NCI-H187 (cell line): ENCODE results near the gene AMZ1.
"Not testable (repeated sequence)": the region's sequence is repeated elsewhere in the genome, so short reads cannot be mapped to it uniquely, and the experiment has no call there.

Source experiments
- DNase-seq, 2 experiments: peaks; one replicate each; lab custom pipeline; 2025; lab: John Stamatoyannopoulos, UW

Gene AMZ1

GRCh38 chr7:2691011-2691707 is 3.2 kb downstream of the AMZ1 start:
- DNase-seq, result no peak

DNA sequence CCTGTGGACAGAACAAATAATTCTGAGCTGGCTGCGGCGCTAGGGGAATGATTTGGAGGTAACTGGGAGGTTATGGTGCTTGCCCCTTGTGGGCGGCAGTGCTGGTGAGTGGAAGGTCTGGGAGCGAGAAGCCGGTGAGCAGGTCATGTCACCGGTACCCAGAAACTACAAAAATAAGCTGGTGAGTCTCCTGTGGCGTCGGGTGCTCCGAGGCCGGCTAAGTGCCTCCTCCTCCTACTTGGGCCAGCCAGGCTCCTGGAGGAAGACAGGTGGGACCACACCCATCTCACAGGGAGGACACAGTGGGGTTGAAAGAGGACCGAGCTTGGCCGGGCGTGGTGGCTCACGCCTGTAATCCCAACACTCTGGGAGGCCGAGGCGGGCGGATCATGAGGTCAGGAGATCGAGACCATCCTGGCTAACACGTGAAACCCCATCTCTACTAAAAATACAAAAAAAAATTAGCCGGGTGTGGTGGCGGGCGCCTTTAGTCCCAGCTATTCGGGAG is 4.0 kb downstream of the AMZ1 start:
- DNase-seq, result not testable (repeated sequence)

DNA sequence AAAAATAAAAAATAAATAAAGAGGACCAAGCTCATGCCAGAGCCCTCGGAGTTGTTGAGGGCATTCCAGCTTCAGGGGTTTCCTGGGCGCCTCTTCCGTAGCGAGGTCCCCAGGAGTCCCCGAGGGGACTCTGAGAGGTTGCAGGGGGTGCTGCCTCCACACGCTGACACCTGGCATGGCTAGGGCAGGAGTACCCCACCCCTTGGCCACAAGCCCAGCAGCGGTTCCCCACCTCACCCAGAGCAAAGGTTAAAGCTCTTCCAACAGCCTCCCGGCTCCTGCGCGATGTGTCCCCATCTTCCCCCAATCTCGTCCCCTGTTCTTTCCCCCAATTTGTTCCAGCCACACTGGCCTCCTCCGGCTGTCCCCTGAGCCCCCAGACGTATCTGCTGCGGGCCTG is 4.5 kb downstream of the AMZ1 start:
- no peak for DNase-seq

- not testable (repeated sequence) for DNase-seq
Measured at GRCh38 chr7:2693420-2694121, 5.6 kb downstream of the AMZ1 start.

GRCh38 chr7:2694122-2694436 is 6.1 kb downstream of the AMZ1 start:
- not testable (repeated sequence) for DNase-seq

DNA sequence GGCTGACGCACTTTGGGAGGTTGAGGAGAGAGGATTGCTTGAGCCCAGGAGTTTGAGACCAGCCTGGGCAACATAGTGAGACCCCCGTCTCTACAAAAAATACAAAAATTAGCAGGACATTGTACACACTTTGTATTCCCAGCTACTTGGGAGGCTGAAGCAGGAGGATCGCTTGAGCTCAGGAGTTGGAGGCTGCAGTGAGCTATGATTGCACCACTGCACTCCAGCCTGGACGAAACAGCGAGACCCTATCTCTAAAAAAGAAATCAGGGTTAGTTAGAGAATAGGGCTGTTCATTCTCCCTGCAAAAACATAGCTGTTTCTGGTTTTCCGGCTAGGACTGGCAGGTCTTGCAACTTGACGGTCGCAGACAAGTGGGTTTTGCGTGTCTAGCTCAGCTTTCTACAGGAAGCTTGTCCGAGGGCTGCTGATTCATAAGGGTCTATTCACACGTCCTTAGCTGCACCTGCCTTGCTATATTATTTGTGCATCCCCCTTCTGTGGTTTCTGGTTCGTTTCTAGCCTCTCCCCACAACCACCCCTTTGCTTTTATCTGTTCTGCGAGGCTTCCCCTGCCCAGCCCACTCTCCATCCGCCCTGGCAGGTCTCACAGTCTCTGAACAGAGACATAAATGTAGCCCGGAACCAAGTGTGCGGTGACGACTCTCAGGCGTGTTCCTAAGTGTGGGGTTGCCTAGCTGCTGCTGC is 10.7 kb downstream of the AMZ1 start:
- DNase-seq, result peak; percentile 21 to 70

- DNase-seq, result no peak
Measured at GRCh38 chr7:2699289-2699620, 11.3 kb downstream of the AMZ1 start.

DNA sequence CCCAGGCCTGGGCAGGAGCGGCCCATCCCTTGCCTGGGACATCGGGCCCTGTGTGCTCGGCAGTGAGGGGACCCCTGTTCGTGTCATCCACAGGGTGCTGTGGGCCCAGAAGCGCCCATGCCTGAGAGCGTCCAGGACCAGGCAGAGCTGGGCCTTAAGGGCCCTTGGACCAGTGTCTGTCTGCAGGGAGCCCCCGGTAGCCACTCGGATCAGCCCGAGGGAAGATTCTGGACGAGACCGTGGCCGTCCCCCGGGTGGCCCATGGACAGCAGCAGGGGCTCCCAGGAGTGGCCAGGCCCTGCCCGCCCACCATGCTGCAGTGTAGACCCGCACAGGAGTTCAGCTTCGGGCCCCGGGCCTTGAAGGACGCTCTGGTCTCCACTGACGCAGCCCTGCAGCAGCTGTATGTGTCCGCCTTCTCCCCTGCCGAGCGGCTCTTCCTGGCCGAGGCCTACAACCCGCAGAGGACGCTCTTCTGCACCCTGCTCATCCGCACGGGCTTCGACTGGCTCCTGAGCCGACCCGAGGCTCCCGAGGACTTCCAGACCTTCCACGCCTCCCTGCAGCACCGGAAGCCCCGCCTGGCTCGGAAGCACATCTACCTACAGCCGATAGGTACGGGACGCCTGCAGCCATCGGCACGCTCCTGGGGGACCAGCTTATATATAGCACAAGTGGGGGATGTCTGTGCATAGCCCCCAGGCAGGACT is 12.3 kb downstream of the AMZ1 start:
- DNase-seq, result no peak

DNA sequence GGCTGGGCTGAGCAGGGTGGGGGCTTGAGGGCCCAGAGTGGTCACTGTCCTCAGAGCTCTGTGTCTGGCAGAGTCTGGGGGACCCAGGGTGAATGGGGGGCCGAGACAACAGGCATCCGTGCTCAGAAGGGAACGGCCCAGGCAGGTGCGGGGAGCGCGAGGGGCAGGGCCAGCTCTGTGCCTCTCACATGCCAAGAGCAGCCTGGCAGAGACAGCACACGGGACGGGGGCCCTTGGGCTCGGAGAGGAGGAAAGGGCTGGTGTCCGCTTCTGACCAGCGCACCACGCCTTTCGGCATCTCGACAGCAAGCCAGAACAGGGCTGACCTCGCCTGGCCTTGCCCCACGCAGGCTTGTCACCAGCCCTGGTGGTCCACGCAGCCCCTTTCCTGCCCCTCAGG is 13.4 kb downstream of the AMZ1 start:
- no peak for DNase-seq

DNA sequence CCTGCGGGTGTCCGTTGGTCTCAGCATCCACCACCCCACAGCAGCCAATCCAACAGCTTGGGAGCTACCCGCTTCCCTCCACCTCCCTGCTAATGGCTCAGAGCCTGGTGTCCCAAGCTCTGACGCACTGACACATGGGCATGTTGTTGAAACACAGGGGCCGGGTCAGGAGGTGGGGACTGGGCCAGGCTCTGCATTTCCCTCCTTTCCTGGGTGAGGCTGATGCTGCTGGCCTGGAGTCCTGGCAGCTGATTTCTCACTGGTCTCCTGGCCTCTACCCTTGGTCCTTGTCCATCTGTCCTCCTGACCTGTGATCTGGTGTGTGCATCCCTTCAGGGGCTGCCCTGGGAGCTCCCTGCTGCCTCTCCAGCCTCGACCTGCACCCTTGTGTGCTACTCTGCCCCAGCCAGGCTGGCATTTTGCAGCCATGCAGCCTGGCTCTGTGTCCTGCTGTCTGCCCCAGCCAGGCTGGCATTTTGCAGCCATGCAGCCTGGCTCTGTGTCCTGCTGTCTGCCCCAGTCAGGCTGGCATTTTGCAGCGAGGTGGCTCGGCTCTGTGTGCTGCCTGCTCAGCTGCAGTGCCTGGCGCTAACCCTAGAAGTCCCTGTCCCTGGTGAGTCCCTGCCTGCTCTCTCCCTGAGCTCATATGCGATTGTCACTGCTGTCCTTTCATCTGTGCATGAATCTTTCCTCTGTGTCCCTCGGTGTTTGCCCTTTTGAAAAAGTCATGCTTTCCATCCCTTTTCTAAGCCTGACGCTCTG is 14.0 kb downstream of the AMZ1 start:
- no peak for DNase-seq

GRCh38 chr7:2702594-2702957 is 14.6 kb downstream of the AMZ1 start:
- DNase-seq, result no peak

DNA sequence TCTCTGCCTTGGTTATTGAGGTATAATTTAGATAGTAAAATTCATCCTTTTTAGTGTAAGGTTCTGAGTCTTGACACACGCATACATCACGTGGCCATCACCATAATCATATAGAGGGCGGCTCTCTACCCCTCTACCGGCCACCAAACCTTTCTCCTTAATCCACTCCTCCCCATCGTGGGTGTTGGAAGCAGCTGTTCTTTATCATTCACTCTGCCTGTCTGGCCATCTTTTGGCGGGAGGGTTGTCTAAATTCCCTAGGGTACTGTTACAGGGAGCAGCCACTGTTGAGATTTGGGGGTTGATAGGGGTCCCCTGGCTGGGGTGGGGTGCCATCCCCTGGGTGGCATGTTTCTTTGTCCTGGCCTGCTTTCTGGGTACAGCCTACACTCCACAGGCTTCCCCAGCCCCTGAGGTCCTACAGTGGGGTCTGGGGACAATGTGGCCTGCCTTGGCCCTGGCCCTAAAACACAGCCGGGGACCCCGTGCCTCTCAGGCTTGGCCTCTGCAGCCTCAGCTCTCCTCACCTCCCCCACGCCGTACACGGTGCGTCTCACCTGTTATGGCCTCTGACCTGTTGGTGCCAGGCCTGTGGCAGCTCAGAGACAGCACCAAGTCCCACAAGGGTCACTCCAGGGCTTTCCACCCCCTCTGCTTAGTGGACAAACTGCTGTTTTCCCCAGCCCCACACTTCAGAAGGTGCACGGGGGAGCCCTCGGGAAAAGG is 17.5 kb downstream of the AMZ1 start:
- no peak for DNase-seq

GRCh38 chr7:2706685-2707126 is 18.7 kb downstream of the AMZ1 start:
- no peak for DNase-seq

DNA sequence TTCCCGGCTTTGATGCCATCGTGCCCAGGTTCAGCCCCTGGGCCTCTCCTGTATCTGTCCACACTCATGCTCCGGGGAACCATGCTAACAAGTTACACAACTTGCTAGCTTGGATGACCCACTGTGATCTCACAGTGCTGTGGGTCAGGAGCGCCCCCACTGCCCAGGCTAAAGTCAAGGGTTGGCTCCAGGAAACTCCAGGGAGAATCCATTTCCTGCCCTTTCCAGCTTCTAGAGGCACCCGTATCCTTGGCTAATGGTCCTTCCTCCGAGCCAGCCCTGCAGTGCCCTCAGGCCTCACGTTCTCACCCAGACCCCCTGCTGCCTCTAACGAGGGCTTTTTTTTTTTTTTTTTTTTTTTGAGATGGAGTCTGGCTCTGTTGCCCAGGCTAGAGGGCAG is 19.5 kb downstream of the AMZ1 start:
- DNase-seq, result no peak

DNA sequence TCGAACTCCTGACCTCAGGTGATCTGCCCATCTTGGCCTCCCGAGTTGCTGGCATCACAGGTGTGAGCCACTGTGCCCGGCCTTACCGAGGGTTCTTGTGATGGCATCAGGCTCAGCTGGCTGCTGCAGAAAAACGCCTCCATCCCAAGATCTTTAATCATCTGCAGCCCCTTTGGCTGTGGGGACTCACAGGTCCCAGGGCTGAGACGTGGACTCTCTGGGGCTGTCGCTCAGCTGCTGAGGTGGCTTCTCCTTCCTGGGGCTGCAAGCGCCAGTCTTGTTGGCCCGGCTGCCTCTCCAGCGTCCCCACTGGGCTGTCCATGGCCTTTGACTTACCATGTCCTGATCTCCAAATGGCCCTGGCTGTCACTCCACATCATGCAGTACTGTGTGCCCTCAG is 20.0 kb downstream of the AMZ1 start:
- DNase-seq, result no peak

- no peak for DNase-seq
Measured at GRCh38 chr7:2708547-2709310, 20.7 kb downstream of the AMZ1 start.

GRCh38 chr7:2709553-2710285 is 21.7 kb downstream of the AMZ1 start:
- peak; percentile 52 to 53 for DNase-seq

DNA sequence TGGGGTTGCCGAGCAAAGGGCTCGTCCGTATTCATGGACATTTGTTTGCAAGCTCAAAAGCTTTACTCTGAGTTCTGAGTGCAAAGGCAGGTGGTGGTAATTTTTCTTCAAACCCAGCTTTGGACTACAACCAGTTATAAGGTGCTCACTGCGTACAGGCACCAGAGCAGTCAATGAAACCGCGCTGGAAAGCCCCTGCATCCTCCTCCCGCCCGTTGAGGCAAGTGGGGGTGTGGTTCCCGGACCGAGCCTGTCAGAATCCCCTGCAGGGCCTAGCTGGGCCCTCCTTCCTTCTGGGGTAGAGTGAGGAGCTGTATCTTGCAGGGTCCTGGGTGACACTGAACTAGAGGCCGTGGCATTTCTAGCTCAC is 22.3 kb downstream of the AMZ1 start:
- no peak for DNase-seq

DNA sequence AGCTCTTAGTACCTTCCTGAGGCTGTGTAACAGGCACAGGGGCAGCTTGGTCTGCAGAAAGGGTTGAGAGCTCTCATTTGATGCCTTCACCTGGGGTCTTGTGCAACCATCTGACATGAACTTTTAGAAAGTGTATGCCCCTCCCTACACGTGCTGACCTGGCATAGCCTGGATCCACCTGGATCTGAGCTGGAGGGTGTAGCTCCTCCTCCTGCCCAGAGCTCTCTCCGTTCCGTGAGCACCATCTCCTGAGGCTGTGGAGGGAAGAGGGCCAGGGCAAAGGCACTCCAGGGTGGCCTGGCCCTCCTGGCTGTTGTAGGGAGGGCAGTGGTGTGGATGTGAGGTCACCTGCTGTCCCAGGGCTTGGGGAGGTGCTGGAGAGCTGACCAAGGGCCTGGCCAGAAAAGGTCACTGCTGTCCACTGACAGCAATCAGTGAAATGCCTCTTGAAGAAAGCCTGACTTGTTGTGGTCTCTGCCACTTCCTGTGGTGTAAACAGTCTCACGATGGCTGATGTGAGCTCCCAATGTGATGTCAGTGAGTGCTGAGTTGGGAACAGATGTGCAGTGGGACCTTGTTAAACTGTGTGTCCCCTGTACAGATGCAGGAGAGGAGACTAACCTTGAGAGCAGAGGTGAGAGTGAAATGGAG is 23.0 kb downstream of the AMZ1 start:
- DNase-seq, result no peak
